ENCODE measurements around the gene TNK1. TPM values are rescaled to one million over a fixed set of nuclear protein-coding genes. Genes with fewer than 3 reads are reported as not detected.

TNK1 gene
- total RNA-seq, 1 experiment from 2014 or later = 2.6 TPM

- DNase-seq (ENCODE audit: low read depth) = no peak
These were observed 29.9 kb downstream of the TNK1 start for GRCh38 chr17:7410634-7411426.

GRCh38 chr17:7411427-7411750 is 30.5 kb downstream of the TNK1 start:
- no peak for DNase-seq (ENCODE audit: low read depth)

- peak; percentile 79 for DNase-seq (ENCODE audit: low read depth)
These were observed 32.6 kb downstream of the TNK1 start for GRCh38 chr17:7413346-7413985.

- DNase-seq (ENCODE audit: low read depth) = no peak
These were observed 33.9 kb downstream of the TNK1 start for GRCh38 chr17:7414837-7415236.

- DNase-seq (ENCODE audit: low read depth) = no peak
These were observed 34.9 kb downstream of the TNK1 start for GRCh38 chr17:7415784-7416183.

GRCh38 chr17:7416323-7416722 is 35.4 kb downstream of the TNK1 start:
- DNase-seq (ENCODE audit: low read depth) = no peak

GRCh38 chr17:7417056-7417655 is 36.3 kb downstream of the TNK1 start:
- DNase-seq (ENCODE audit: low read depth) = no peak

- DNase-seq (ENCODE audit: low read depth) = no peak
These were observed 37.7 kb downstream of the TNK1 start for GRCh38 chr17:7418472-7419152.

- DNase-seq (ENCODE audit: low read depth) = no peak
These were observed 39.1 kb downstream of the TNK1 start, which contains the start of gene SPEM1 for GRCh38 chr17:7419819-7420610. TSS of gene SPEM1 (plus strand) at chr17:7420324. CDS start at chr17:7420385, 61 bp downstream.

- DNase-seq (ENCODE audit: low read depth) = no peak
These were observed 40.3 kb downstream of the TNK1 start for GRCh38 chr17:7421186-7421585.

- no peak for DNase-seq (ENCODE audit: low read depth)
These were observed 42.8 kb downstream of the TNK1 start for GRCh38 chr17:7423679-7424078.

GRCh38 chr17:7425316-7425715 is 44.4 kb downstream of the TNK1 start, which contains the start of gene SPEM2:
TSS of gene SPEM2 (plus strand) at chr17:7425616. CDS start at chr17:7425689, 73 bp downstream.
- no peak for DNase-seq (ENCODE audit: low read depth)

GRCh38 chr17:7425756-7426155 is 44.9 kb downstream of the TNK1 start:
- no peak for DNase-seq (ENCODE audit: low read depth)

GRCh38 chr17:7426203-7426863 is 45.4 kb downstream of the TNK1 start:
- no peak for DNase-seq (ENCODE audit: low read depth)

- no peak for DNase-seq (ENCODE audit: low read depth)
These were observed 46.1 kb downstream of the TNK1 start for GRCh38 chr17:7426896-7427489.

GRCh38 chr17:7427549-7427948 is 46.7 kb downstream of the TNK1 start:
- no peak for DNase-seq (ENCODE audit: low read depth)

- no peak for DNase-seq (ENCODE audit: low read depth)
These were observed 47.7 kb downstream of the TNK1 start, which contains the start of gene SPEM3 for GRCh38 chr17:7428557-7428956. TSS of gene SPEM3 (plus strand) at chr17:7428857. CDS start at chr17:7428903, 46 bp downstream.

- no peak for DNase-seq (ENCODE audit: low read depth)
These were observed 48.8 kb downstream of the TNK1 start for GRCh38 chr17:7429722-7430121.

- no peak for DNase-seq (ENCODE audit: low read depth)
These were observed 50.3 kb downstream of the TNK1 start for GRCh38 chr17:7431231-7431630.

GRCh38 chr17:7432296-7432695 is 51.4 kb downstream of the TNK1 start:
- no peak for DNase-seq (ENCODE audit: low read depth)

Measured in Daoy (cell line).